Measurements from ENCODE around the gene RAB11FIP4.

RAB11FIP4 gene

DNA sequence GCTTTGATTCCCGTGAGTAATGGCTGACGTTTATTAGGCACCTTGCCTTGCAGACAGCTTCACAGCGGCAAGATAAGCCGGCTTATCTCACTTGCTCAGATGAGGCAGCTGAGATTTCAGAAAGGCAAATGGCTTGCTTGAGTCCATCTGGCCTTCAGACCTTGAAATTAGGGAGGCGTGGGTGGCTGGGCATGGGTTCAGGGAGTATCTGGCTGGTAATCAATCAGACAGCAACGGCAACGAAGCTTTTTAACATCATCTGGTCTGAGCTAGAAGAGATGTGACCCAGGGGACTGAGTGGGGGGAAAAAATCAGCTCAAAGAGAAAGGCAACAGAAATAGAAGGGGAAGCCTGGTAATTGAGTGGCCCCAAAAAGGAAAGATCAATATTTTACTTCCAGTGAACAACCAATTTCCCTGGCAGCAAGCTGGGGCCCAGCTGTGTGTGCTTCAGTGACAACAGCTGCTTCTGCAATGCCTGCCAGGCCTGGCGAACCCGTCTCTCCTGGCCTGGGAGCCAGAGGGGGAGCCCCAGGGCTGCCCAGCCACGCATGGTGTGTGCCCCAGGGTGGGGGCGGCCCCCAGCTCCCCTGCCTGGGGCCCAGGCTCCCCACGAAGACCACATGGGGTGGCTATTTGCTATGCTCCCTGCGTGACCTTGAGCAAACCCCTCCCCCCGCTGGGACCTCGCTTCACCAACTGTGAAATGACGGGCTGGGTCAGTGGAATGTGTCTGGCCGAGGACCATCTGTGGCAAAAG, 34.0 kb downstream of the RAB11FIP4 start:
- Histone ChIP-seq H3K4me3 (ENCODE audit: low read length) (no peak overlapping the region), H4K20me1 (ENCODE audit: control insufficient read depth, insufficient read depth, low read depth, low read length) (no peaks in the 10 kb centered on the region), H3K9me2 (replicated peaks; ENCODE audit: control insufficient read depth, low read length) (no peaks in the 10 kb centered on the region), H3K4me2 (ENCODE audit: low read length) (no peak overlapping the region), H3K4me1 (ENCODE audit: control insufficient read depth, low read length) (no peaks in the 10 kb centered on the region), H3K9me3 (ENCODE audit: control insufficient read depth, insufficient read depth, low read length) (no peaks in the 10 kb centered on the region), H3F3A (ENCODE audit: control insufficient read depth, insufficient read depth) (no peaks in the 10 kb centered on the region), H3K27me3 (ENCODE audit: control insufficient read depth, low read length) (peaks cover 5% of the 10 kb centered on the region), H3K79me2 (ENCODE audit: control insufficient read depth, low read length) (no peaks in the 10 kb centered on the region), H3K27ac (ENCODE audit: low read depth, low read length) (no peak overlapping the region), H3K36me3 (ENCODE audit: control insufficient read depth, low read length) (no peaks in the 10 kb centered on the region)
- TF ChIP-seq, protein P1, sequence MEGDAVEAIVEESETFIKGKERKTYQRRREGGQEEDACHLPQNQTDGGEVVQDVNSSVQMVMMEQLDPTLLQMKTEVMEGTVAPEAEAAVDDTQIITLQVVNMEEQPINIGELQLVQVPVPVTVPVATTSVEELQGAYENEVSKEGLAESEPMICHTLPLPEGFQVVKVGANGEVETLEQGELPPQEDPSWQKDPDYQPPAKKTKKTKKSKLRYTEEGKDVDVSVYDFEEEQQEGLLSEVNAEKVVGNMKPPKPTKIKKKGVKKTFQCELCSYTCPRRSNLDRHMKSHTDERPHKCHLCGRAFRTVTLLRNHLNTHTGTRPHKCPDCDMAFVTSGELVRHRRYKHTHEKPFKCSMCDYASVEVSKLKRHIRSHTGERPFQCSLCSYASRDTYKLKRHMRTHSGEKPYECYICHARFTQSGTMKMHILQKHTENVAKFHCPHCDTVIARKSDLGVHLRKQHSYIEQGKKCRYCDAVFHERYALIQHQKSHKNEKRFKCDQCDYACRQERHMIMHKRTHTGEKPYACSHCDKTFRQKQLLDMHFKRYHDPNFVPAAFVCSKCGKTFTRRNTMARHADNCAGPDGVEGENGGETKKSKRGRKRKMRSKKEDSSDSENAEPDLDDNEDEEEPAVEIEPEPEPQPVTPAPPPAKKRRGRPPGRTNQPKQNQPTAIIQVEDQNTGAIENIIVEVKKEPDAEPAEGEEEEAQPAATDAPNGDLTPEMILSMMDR (IDR thresholded peaks at IDR 0.05; ENCODE audit: low read depth, low read length, poor library complexity, severe bottlenecking): no peak
- TF ChIP-seq EZH2phosphoT487 (IDR thresholded peaks at IDR 0.05; ENCODE audit: borderline replicate concordance, low read length): no peak

DNA sequence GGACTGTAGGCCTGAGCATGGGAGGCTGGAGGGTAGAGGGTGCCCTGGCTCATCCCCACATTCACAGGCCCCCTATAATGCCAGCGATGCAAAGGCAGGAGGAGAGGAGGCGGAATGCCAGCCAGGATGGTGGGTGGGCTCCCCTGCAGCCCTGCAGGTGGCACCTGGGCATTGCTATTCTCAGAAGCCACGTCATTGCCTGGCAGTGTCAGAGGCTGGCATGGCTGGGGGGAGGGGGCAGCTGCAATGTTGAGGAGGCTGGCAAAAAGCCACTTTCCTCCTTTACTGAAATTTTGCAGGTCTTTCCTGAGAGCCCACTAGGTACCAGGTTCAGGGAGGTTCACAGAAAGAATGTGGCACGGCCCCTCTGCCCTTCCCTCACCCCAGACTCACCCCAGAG, 36.2 kb downstream of the RAB11FIP4 start:
- H3K4me3 ChIP-seq (ENCODE audit: low read length): no peak overlapping the region
- H3K9me3 ChIP-seq (ENCODE audit: control insufficient read depth, insufficient read depth, low read length): no peaks in the 10 kb centered on the region

DNA sequence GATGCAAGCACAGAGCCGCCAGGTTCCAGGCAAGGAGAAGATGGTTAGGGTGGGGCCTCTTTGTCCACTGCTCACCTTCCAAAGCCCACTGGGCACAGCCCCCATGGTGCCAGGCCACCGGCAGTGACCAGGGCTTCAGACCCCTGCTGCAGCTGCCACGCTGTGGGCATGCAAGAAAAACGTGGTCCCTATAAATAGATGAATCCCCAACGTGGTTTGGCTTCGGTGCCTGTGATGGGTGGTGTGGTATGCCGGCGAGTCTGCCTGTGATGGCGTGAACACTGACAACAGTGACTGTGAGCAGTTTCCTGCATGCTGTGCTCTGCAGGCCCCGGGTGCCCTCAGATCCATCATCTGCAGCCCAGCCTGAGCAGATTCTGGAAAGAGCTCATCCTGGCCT, 36.6 kb downstream of the RAB11FIP4 start:
- TF ChIP-seq EZH2phosphoT487 (IDR thresholded peaks at IDR 0.05; ENCODE audit: borderline replicate concordance, low read length): no peak
- TF ChIP-seq, protein P1 (IDR thresholded peaks at IDR 0.05; ENCODE audit: low read depth, low read length, poor library complexity, severe bottlenecking): no peak
- H3K4me2 ChIP-seq (ENCODE audit: low read length): no peak overlapping the region
- no peaks in the 10 kb centered on the region for H3K9me3 ChIP-seq (ENCODE audit: control insufficient read depth, insufficient read depth, low read length)
- no peak overlapping the region for H3K4me3 ChIP-seq (ENCODE audit: low read length)
- no peaks in the 10 kb centered on the region for H3K4me1 ChIP-seq (ENCODE audit: control insufficient read depth, low read length)
- no peak overlapping the region for H3K27ac ChIP-seq (ENCODE audit: low read depth, low read length)
- H3F3A ChIP-seq (ENCODE audit: control insufficient read depth, insufficient read depth): no peaks in the 10 kb centered on the region
- H3K9me2 ChIP-seq (replicated peaks; ENCODE audit: control insufficient read depth, low read length): no peaks in the 10 kb centered on the region
- no peaks in the 10 kb centered on the region for H3K79me2 ChIP-seq (ENCODE audit: control insufficient read depth, low read length)
- peaks cover 8% of the 10 kb centered on the region for H3K27me3 ChIP-seq (ENCODE audit: control insufficient read depth, low read length)
- no peaks in the 10 kb centered on the region for H3K36me3 ChIP-seq (ENCODE audit: control insufficient read depth, low read length)
- H4K20me1 ChIP-seq (ENCODE audit: control insufficient read depth, insufficient read depth, low read depth, low read length): no peaks in the 10 kb centered on the region

More for the DNA sequence above, 36.2 kb downstream of the RAB11FIP4 start:
- TF ChIP-seq, protein P1 (IDR thresholded peaks at IDR 0.05; ENCODE audit: low read depth, low read length, poor library complexity, severe bottlenecking): no peak
- TF ChIP-seq EZH2phosphoT487 (IDR thresholded peaks at IDR 0.05; ENCODE audit: borderline replicate concordance, low read length): no peak
- H3K9me2 ChIP-seq (replicated peaks; ENCODE audit: control insufficient read depth, low read length): no peaks in the 10 kb centered on the region
- H3K4me1 ChIP-seq (ENCODE audit: control insufficient read depth, low read length): no peaks in the 10 kb centered on the region
- no peaks in the 10 kb centered on the region for H4K20me1 ChIP-seq (ENCODE audit: control insufficient read depth, insufficient read depth, low read depth, low read length)
- H3K36me3 ChIP-seq (ENCODE audit: control insufficient read depth, low read length): no peaks in the 10 kb centered on the region
- no peak overlapping the region for H3K27ac ChIP-seq (ENCODE audit: low read depth, low read length)
- H3K27me3 ChIP-seq (ENCODE audit: control insufficient read depth, low read length): peaks cover 8% of the 10 kb centered on the region
- no peaks in the 10 kb centered on the region for H3F3A ChIP-seq (ENCODE audit: control insufficient read depth, insufficient read depth)
- H3K4me2 ChIP-seq (ENCODE audit: low read length): no peak overlapping the region
- H3K79me2 ChIP-seq (ENCODE audit: control insufficient read depth, low read length): no peaks in the 10 kb centered on the region
